CD14-positive monocyte (primary cell): Measurements from ENCODE around the gene MAGEE1. TPM values are rescaled to one million over a fixed set of nuclear protein-coding genes. Genes with fewer than 3 reads are reported as not detected.

Experiments used
- DNase-seq, 3 donors: peaks; one replicate each; pipeline ENCODE4 v3.0.0-alpha.2; 2011 to 2022
- H2AFZ ChIP-seq: 2 replicates; pipeline ENCODE4 v1.6.0; 2012; ENCODE audit warnings: mild to moderate bottlenecking, low read depth, low read length, inconsistent platforms; ENCODE audit not compliant: insufficient read depth, poor library complexity, severe bottlenecking
- H3K27ac ChIP-seq, 2 donors: 1 replicate in 1 of 2; 2 replicates in 1 of 2; pipeline ENCODE4 v1.5.1; 2012 to 2013; ENCODE audit warnings: low read length in 2 of 2, control low read depth in 1 of 2, inconsistent platforms in 1 of 2, low read depth in 1 of 2, mild to moderate bottlenecking in 1 of 2
- H3K27me3 ChIP-seq, 2 donors: one replicate each; pipeline versions ENCODE4 v1.6.0 to v1.6.1; 2011 to 2013; ENCODE audit warnings: low read length in 2 of 2; ENCODE audit not compliant: control insufficient read depth in 2 of 2, insufficient read depth in 2 of 2
- H3K36me3 ChIP-seq, 2 donors: replicated peaks in 1 of 2; 1 replicate in 1 of 2; 2 replicates in 1 of 2; pipeline versions ENCODE4 v1.5.1 to v1.6.1; 2012 to 2013; ENCODE audit warnings: low read length in 2 of 2, control low read depth in 1 of 2, inconsistent platforms in 1 of 2, mild to moderate bottlenecking in 1 of 2; ENCODE audit not compliant: insufficient read depth in 2 of 2, control insufficient read depth in 1 of 2
- H3K4me1 ChIP-seq, 2 donors: 1 replicate in 1 of 2; 2 replicates in 1 of 2; pipeline versions ENCODE4 v1.5.1 to v1.6.1; 2012 to 2013; ENCODE audit warnings: low read length in 2 of 2, control low read depth in 1 of 2, inconsistent platforms in 1 of 2, mild to moderate bottlenecking in 1 of 2, moderate library complexity in 1 of 2; ENCODE audit not compliant: insufficient read depth in 2 of 2, control insufficient read depth in 1 of 2
- H3K4me2 ChIP-seq: replicated peaks from 2 replicates; pipeline ENCODE3; 2012; ENCODE audit warnings: low read length, moderate library complexity, mild to moderate bottlenecking; ENCODE audit not compliant: poor library complexity, severe bottlenecking; ENCODE audit errors: extremely low read depth
- H3K4me3 ChIP-seq, 3 experiments: fragments of 200-600 bp in 1 of 3; sonication (generic) in 1 of 3; replicated peaks in 1 of 3; 1 replicate in 2 of 3; 2 replicates in 1 of 3; pipeline ENCODE4 v1.5.1; 2011 to 2013; ENCODE audit warnings: low read length in 3 of 3, mild to moderate bottlenecking in 3 of 3, control low read depth in 2 of 3, low read depth in 2 of 3, inconsistent platforms in 1 of 3, moderate library complexity in 1 of 3
- H3K79me2 ChIP-seq: 2 replicates; pipeline ENCODE4 v1.6.0; 2012; ENCODE audit warnings: mild to moderate bottlenecking, control low read depth, inconsistent platforms, low read length, moderate library complexity; ENCODE audit not compliant: insufficient read depth
- H3K9ac ChIP-seq: 2 replicates; pipeline ENCODE4 v1.6.0; 2017; ENCODE audit warnings: low read length, mild to moderate bottlenecking; ENCODE audit not compliant: insufficient read depth, poor library complexity, severe bottlenecking
- H3K9me3 ChIP-seq, 2 donors: replicated peaks in 1 of 2; 1 replicate in 1 of 2; 2 replicates in 1 of 2; pipeline versions ENCODE4 v1.5.1 to v1.6.1; 2012 to 2013; ENCODE audit warnings: low read length in 2 of 2, control low read depth in 1 of 2; ENCODE audit not compliant: control insufficient read depth in 1 of 2, insufficient read depth in 1 of 2
- H4K20me1 ChIP-seq: 2 replicates; pipeline ENCODE4 v1.6.0; 2012; ENCODE audit warnings: mild to moderate bottlenecking, low read length, control low read depth, moderate library complexity; ENCODE audit not compliant: insufficient read depth
- H3K27ac Mint-ChIP-seq, 7 donors: one replicate each; pipeline ENCODE4 v1.8.0; 2020; ENCODE audit warnings: mild to moderate bottlenecking in 7 of 7, mixed read lengths in 7 of 7, moderate library complexity in 6 of 7, inconsistent platforms in 2 of 7
- H3K27me3 Mint-ChIP-seq, 3 donors: one replicate each; pipeline ENCODE4 v1.8.0; 2021 to 2022; ENCODE audit warnings: low read depth in 3 of 3, mild to moderate bottlenecking in 3 of 3, mixed read lengths in 3 of 3, moderate library complexity in 3 of 3, inconsistent platforms in 1 of 3
- H3K36me3 Mint-ChIP-seq, 2 donors: one replicate each; pipeline ENCODE4 v1.8.0; 2020; ENCODE audit warnings: mixed read lengths in 2 of 2, inconsistent platforms in 1 of 2, mild to moderate bottlenecking in 1 of 2
- H3K4me1 Mint-ChIP-seq: one replicate; pipeline ENCODE4 v1.8.0; 2020; ENCODE audit warnings: mild to moderate bottlenecking, mixed read lengths
- H3K4me3 Mint-ChIP-seq, 2 donors: one replicate each; pipeline ENCODE4 v1.8.0; 2020; ENCODE audit warnings: mild to moderate bottlenecking in 2 of 2, mixed read lengths in 2 of 2, moderate library complexity in 1 of 2
- H3K9me3 Mint-ChIP-seq, 7 donors: one replicate each; pipeline ENCODE4 v1.8.0; 2020 to 2022; ENCODE audit warnings: mixed read lengths in 7 of 7, mild to moderate bottlenecking in 6 of 7, moderate library complexity in 6 of 7, inconsistent platforms in 2 of 7
- CTCF ChIP-seq: fragments of 200-600 bp; IDR thresholded peaks from one replicate; pipeline ENCODE4 v1.8.0; 2022; ENCODE audit warnings: antibody characterized with exemption, mild to moderate bottlenecking
- WGBS: methylation state at CpG from one replicate; pipeline ENCODE4 v1.1.5; 2013; ENCODE audit warnings: missing lambda C conversion rate; ENCODE audit not compliant: insufficient coverage; 5-methylcytosine and 5-hydroxymethylcytosine counted together
- intact Hi-C, 2 donors: fragments of 100-400 bp; cut with micrococcal nuclease; formaldehyde crosslinking; loops; one replicate each; pipeline versions ENCODE4 v1.15.0 to v1.15.1; 2023
- polyA plus RNA-seq, 3 donors: library from polyadenylated mRNA; depleted of rRNA in 1 of 3; unstranded in 2 of 3; stranded (reverse) in 1 of 3; fragments of 300-500 nt in 2 of 3; fragments of >200 nt in 1 of 3; fragmentation: Illumina TruSeq in 2 of 3; gene quantifications; 1 replicate in 2 of 3; 2 replicates in 1 of 3; pipeline ENCODE4 v1.2.3, GENCODE V29; 2012 to 2021

The MAGEE1 gene
- polyA plus RNA-seq, 3 donors = not detected

- no peaks in the 10 kb centered on the region for H3K4me1 Mint-ChIP-seq
- H3K4me2 ChIP-seq = no peak overlapping the region
- H3K4me1 ChIP-seq = no peaks in the 10 kb centered on the region
- H3K36me3 ChIP-seq = no peaks in the 10 kb centered on the region
- no peak overlapping the region for H3K4me3 Mint-ChIP-seq
- H4K20me1 ChIP-seq = no peaks in the 10 kb centered on the region
- H3K4me3 ChIP-seq = no peak overlapping the region
- DNase-seq = no peak
- peaks cover 0 to 4% (median 3%) of the 10 kb centered on the region in 3 donors for H3K27me3 Mint-ChIP-seq
- H3K9ac ChIP-seq = no peak overlapping the region
- H3K27me3 ChIP-seq = no peaks in the 10 kb centered on the region
- H3K79me2 ChIP-seq = no peaks in the 10 kb centered on the region
- TF ChIP-seq CTCF = no peak
- intact Hi-C loops = no loop called here
- no peaks in the 10 kb centered on the region for H3K36me3 Mint-ChIP-seq
- H3K9me3 ChIP-seq = no peaks in the 10 kb centered on the region
- H3K27ac Mint-ChIP-seq = no peak overlapping the region
- H3K9me3 Mint-ChIP-seq = peaks cover 0 to 2% (median 0%) of the 10 kb centered on the region in 7 donors
- no peak overlapping the region for H2AFZ ChIP-seq
- H3K27ac ChIP-seq = no peak overlapping the region
- WGBS = 89% methylated on average over 1 of the region's 3 CpGs
These were observed 6.7 kb downstream of the MAGEE1 start for GRCh38 chrX:76434103-76434741.

- intact Hi-C loops = no loop called here
- H3K27ac Mint-ChIP-seq = no peak overlapping the region
- H3K79me2 ChIP-seq = no peaks in the 10 kb centered on the region
These were observed 11.7 kb downstream of the MAGEE1 start for GRCh38 chrX:76439188-76439587.

More at GRCh38 chrX:76439188-76439587, 11.7 kb downstream of the MAGEE1 start:
- no peaks in the 10 kb centered on the region for H3K27me3 Mint-ChIP-seq
- DNase-seq = no peak
- no peak for TF ChIP-seq CTCF
- no peaks in the 10 kb centered on the region for H4K20me1 ChIP-seq
- H3K4me2 ChIP-seq = no peak overlapping the region
- no peak overlapping the region for H3K27ac ChIP-seq
- H3K27me3 ChIP-seq = no peaks in the 10 kb centered on the region
- H3K4me1 Mint-ChIP-seq = no peaks in the 10 kb centered on the region
- no peaks in the 10 kb centered on the region for H3K4me1 ChIP-seq
- H3K4me3 Mint-ChIP-seq = no peak overlapping the region
- H3K36me3 Mint-ChIP-seq = no peaks in the 10 kb centered on the region
- H2AFZ ChIP-seq = no peak overlapping the region
- H3K36me3 ChIP-seq = no peaks in the 10 kb centered on the region
- peaks cover 0 to 8% (median 2%) of the 10 kb centered on the region in 7 donors for H3K9me3 Mint-ChIP-seq
- no peak overlapping the region for H3K4me3 ChIP-seq
- no peaks in the 10 kb centered on the region for H3K9me3 ChIP-seq
- no peak overlapping the region for H3K9ac ChIP-seq
